Fibroblast of the aortic adventitia (primary cell): ENCODE data around the gene KLHDC9. TPM values are rescaled to one million over a fixed set of nuclear protein-coding genes. Genes with fewer than 3 reads are reported as not detected.

Experiments used
- DNase-seq: peaks from one replicate; pipeline ENCODE4 v3.0.0-alpha.2; 2010; ENCODE audit warnings: low read depth
- H3K4me3 ChIP-seq: 2 replicates; pipeline ENCODE4 v1.5.1; 2011; ENCODE audit warnings: low read depth, mild to moderate bottlenecking, control low read depth, low read length, moderate library complexity
- total RNA-seq: library from RNA; depleted of rRNA; stranded (reverse); fragments of >200 nt; gene quantifications from 2 replicates; pipeline ENCODE4 v1.2.3, GENCODE V29; 2012; ENCODE audit warnings: low replicate concordance
- TF ChIP-seq, protein P1 (sequence below): IDR thresholded peaks from 2 replicates; pipeline ENCODE4 v1.5.1; 2011; ENCODE audit warnings: mild to moderate bottlenecking, low read length, control low read depth, inconsistent platforms; ENCODE audit not compliant: insufficient read depth

Gene KLHDC9
- total RNA-seq, 1 donor, result 0.90 TPM

DNA sequence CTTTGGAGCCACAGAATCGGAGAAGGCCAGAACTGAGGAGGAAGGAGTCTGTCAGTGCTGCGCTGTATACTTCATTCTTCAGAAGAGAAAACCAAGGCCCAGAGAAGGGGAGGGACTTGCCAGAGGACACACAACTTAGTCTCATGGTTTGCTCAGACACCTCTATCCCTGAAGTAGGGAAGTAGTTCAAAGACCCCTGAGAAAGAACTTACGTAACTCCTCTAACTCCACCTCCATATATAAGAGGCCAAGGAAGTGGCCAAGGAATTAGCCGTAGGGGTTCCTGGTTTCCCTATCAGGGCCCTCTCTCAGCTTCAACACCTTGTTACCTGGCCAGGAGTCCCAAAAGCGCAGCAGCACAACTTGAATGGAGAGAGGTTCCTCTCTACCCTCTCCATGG is 8.2 kb upstream of the KLHDC9 start:
- TF ChIP-seq, protein P1, sequence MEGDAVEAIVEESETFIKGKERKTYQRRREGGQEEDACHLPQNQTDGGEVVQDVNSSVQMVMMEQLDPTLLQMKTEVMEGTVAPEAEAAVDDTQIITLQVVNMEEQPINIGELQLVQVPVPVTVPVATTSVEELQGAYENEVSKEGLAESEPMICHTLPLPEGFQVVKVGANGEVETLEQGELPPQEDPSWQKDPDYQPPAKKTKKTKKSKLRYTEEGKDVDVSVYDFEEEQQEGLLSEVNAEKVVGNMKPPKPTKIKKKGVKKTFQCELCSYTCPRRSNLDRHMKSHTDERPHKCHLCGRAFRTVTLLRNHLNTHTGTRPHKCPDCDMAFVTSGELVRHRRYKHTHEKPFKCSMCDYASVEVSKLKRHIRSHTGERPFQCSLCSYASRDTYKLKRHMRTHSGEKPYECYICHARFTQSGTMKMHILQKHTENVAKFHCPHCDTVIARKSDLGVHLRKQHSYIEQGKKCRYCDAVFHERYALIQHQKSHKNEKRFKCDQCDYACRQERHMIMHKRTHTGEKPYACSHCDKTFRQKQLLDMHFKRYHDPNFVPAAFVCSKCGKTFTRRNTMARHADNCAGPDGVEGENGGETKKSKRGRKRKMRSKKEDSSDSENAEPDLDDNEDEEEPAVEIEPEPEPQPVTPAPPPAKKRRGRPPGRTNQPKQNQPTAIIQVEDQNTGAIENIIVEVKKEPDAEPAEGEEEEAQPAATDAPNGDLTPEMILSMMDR, result no peak
- no peak for DNase-seq
- no peak overlapping the region for H3K4me3 ChIP-seq

DNA sequence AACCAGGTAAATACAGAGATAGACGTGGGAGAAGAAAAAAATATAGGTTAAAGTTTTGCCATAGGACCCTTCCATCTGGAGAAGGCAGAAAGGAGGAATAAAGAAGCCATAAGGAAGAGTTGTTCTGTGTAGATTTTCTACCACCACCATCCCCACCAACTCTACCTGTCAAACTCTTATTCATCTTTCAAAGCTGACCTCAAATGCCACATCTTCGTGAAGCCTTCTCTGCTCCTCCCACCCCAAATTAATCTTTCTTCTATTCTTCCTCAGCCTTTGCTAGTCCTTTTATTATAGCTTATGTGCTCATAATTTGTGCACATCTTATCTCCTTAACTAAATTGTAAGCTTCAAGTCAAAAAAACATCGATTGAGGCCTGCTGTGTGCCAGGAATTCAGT is 7.5 kb upstream of the KLHDC9 start:
- no peak overlapping the region for H3K4me3 ChIP-seq
- DNase-seq, result no peak
- TF ChIP-seq, protein P1, result no peak

DNA sequence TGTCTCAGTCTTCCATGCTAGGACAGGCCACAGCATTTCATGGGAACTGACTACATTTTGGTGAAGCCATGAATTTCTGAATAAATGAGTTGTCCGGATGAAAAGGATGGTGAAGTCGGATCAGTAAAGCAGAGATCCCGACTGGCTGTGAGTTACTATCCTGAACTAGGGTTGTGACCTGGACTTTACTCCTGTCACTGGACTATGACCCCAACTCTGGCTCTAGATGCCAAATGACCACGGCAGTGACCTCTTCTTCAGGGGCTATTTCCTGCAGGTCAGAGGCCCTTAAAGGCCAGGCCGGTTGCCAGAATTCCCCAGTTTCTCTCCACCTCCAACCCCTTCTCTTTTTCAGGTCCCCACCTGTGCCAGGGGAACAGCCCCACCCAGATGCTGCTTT is 7.1 kb upstream of the KLHDC9 start:
- no peak overlapping the region for H3K4me3 ChIP-seq
- no peak for DNase-seq
- TF ChIP-seq, protein P1, result no peak

DNA sequence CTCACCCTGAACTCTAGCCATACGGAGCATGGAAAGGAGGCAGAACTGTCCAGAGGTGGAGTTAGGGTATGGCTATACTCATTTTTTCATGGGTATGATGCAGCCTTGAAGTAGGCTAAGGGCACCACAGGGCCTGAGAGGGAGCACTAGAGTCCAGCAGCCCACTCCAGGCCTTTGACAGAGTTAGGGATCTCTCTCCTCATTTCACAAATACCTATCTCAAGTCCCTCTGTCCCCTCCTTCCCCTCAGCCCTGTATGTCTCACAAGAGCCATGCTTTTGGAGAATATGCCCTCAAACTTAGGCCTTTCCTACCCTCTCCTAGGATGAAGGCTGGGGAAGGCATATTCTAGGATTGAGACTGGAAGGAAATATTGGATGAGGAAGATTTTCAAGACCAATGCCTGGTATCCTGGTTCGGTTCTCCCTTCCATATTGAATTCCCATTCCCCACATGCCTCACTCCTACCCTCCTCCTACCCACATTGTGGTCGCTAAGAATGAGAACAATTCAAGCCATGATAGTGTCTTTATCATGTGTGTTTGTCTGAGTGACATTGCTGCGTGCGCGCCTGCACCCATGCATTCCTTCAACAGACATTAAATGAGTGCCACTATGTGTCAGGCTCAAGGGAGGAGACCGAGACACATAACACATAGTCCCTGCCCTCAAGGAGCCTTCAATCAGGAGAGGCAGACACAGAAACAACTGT is 6.2 kb upstream of the KLHDC9 start:
- TF ChIP-seq, protein P1, result no peak
- H3K4me3 ChIP-seq, result no peak overlapping the region
- no peak for DNase-seq

DNA sequence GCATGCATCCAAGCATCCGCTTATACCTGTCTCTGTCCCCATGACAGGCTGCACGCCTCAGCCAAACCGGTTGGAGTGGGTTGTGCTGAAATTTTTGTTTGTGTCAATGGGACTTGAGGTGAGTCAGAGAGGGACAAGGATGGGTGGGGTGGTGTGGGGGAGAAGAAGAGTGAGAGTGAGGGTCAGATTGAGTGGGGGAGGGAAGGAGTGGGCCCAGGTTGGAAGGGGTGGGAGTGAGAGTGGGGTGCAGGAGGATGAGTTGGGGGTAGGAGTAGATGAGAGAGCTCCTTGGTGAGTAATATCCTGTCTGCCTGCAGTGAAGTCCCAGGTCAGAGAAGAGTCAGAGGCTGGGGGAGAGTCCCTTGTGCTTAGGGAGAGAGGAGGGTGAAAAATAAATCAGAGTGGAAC is 5.5 kb upstream of the KLHDC9 start:
- DNase-seq, result no peak
- TF ChIP-seq, protein P1, result no peak
- H3K4me3 ChIP-seq, result no peak overlapping the region

DNA sequence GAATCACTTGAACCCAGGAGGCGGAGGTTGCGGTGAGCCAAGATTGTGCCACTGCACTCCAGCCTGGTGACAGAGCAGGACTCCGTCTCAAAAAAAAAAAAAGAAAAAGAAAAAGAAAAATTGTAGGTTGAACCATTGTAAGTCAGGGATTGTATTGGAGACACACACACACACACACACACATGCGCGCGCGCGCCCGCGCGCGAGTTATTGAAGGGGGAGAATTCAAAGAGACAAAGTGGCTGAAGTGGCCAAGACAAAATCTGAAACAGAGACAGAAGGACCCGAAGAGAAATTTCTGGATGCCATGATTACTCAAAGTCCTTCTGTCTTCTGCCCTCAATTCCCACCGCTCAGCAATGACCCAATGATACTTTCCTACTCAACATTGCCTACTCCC is 3.7 kb upstream of the KLHDC9 start:
- TF ChIP-seq, protein P1, result no peak
- DNase-seq, result no peak

DNA sequence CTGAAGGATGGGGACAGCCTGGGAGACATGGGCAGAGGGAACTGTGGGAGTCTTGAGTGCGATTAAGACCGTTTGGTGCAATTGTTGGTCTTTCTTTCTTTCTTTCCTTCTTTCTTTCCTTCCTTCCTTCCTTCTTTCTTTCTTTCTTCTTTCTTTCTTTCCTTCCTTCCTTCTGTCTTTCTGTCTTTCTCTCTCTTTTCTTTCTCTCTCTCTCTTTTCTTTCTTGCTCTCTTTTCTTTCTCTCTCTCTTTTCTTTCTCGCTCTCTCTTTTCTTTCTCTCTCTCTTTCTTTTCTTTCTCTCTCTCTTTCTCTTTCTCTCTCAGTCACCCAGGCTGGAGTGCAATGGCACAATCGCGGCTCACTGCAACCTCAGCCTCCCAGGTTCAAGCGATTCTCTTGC is 2.9 kb upstream of the KLHDC9 start:
- H3K4me3 ChIP-seq, result no peak overlapping the region
- TF ChIP-seq, protein P1, result no peak
- no peak for DNase-seq

More for the DNA sequence above, 3.7 kb upstream of the KLHDC9 start:
- H3K4me3 ChIP-seq, result no peak overlapping the region
